ENCODE data around the gene SEL1L3. TPM values are rescaled to one million over a fixed set of nuclear protein-coding genes. Genes with fewer than 3 reads are reported as not detected.

SEL1L3 gene
- total and polyA plus RNA-seq, 4 donors: 3.3 to 13.1 (median 5.7) TPM

DNA sequence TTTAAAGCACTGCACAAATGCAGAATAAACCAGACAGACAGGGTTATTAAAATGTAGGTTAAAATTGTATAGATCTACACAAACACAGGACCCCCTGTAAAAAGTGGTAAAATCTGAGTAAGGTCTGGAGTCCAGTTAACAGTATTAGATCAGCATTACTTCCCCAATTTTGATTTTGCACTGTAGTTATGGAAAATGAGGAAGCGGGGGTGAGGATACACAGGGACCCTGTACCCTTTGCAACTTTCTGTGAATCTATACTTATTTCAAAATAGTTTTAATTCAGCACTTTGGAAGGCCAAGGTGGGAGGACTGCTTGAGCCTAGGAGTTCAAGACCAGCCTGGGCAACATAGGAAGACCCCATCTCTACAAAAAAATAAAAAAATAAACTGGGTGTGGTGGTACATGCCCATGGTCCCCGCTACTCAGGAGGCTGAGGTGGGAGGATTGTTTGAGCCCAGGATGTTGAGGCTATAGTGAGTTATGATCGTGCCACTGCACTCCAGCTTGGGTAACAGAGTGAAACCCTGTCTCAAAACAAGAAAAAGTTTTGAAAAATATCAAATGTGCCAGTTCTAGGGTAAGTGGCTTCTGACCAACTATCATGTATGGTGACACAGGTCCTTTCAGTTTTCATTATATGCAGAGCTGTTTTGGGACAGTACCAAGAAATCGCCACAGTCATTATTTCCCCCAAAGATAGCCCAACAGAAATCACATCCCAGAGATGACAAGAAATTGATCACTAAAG lies 17.7 kb downstream of the SEL1L3 start:
- TF ChIP-seq, protein P1, sequence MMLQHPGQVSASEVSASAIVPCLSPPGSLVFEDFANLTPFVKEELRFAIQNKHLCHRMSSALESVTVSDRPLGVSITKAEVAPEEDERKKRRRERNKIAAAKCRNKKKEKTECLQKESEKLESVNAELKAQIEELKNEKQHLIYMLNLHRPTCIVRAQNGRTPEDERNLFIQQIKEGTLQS (IDR thresholded peaks at IDR 0.05): no peak
- no peak for TF ChIP-seq HNF4A (conservative IDR thresholded peaks at IDR 0.05)
- no peak for TF ChIP-seq JUND (IDR thresholded peaks at IDR 0.05)
- Histone ChIP-seq H3K4me3 (ENCODE audit: low read depth in 1 of 3, low read length in 3 of 3) (no peak overlapping the region), H3K27ac (ENCODE audit: low read depth in 1 of 2, low read length in 2 of 2) (no peak overlapping the region), H3K4me1 (ENCODE audit: control insufficient read depth in 4 of 4, insufficient read depth in 4 of 4, low read length in 3 of 4) (peaks cover 2 to 14% (median 8%) of the 10 kb centered on the region in 4 donors), H3K27me3 (ENCODE audit: control insufficient read depth in 4 of 4, insufficient read depth in 4 of 4, low read length in 3 of 4) (no peaks in the 10 kb centered on the region), H3K36me3 (ENCODE audit: control insufficient read depth in 4 of 4, insufficient read depth in 3 of 4, low read depth in 1 of 4, low read length in 3 of 4) (no peaks in the 10 kb centered on the region), H3K9me3 (ENCODE audit: control insufficient read depth in 4 of 4, low read length in 3 of 4) (no peaks in the 10 kb centered on the region), H3K9ac (ENCODE audit: low read depth in 1 of 2, low read length in 2 of 2) (no peak overlapping the region)
- DNase-seq (ENCODE audit: low spot score): no peak
- WGBS: 89% methylated on average over 4 of the region's 4 CpGs

GRCh38 chr4:25843340-25844097 lies 19.3 kb downstream of the SEL1L3 start:
- Histone ChIP-seq H3K4me1 (ENCODE audit: control insufficient read depth in 4 of 4, insufficient read depth in 4 of 4, low read length in 3 of 4) (peaks cover 2 to 14% (median 8%) of the 10 kb centered on the region in 4 donors), H3K9ac (ENCODE audit: low read depth in 1 of 2, low read length in 2 of 2) (peak overlapping the region in 1 of 2 donors; percentile 10), H3K27ac (ENCODE audit: low read depth in 1 of 2, low read length in 2 of 2) (peak overlapping the region; percentile 58 to 69), H3K27me3 (ENCODE audit: control insufficient read depth in 4 of 4, insufficient read depth in 4 of 4, low read length in 3 of 4) (no peaks in the 10 kb centered on the region), H3K4me3 (ENCODE audit: low read depth in 1 of 3, low read length in 3 of 3) (peak overlapping the region in 1 of 3 donors; percentile 33), H3K9me3 (ENCODE audit: control insufficient read depth in 4 of 4, low read length in 3 of 4) (no peaks in the 10 kb centered on the region), H3K36me3 (ENCODE audit: control insufficient read depth in 4 of 4, insufficient read depth in 3 of 4, low read depth in 1 of 4, low read length in 3 of 4) (no peaks in the 10 kb centered on the region)
- DNase-seq (ENCODE audit: low spot score): no peak
- 44% methylated on average over 22 of the region's 22 CpGs for WGBS
- TF ChIP-seq RXRA (IDR thresholded peaks at IDR 0.05) (peak; percentile 81 to 84), MAX (IDR thresholded peaks at IDR 0.05) (peak; percentile 78), FOXA2 (IDR thresholded peaks at IDR 0.05) (no peak), FOXA1 (IDR thresholded peaks at IDR 0.05) (no peak), HNF4A (conservative IDR thresholded peaks at IDR 0.05) (peak; percentile 68 to 70), YY1 (IDR thresholded peaks at IDR 0.05) (peak; percentile 56), HNF4G (IDR thresholded peaks at IDR 0.05) (peak; percentile 39), SP1 (IDR thresholded peaks at IDR 0.05) (peak; percentile 73), NR2F2 (IDR thresholded peaks at IDR 0.05) (no peak)
- TF ChIP-seq, protein P2, sequence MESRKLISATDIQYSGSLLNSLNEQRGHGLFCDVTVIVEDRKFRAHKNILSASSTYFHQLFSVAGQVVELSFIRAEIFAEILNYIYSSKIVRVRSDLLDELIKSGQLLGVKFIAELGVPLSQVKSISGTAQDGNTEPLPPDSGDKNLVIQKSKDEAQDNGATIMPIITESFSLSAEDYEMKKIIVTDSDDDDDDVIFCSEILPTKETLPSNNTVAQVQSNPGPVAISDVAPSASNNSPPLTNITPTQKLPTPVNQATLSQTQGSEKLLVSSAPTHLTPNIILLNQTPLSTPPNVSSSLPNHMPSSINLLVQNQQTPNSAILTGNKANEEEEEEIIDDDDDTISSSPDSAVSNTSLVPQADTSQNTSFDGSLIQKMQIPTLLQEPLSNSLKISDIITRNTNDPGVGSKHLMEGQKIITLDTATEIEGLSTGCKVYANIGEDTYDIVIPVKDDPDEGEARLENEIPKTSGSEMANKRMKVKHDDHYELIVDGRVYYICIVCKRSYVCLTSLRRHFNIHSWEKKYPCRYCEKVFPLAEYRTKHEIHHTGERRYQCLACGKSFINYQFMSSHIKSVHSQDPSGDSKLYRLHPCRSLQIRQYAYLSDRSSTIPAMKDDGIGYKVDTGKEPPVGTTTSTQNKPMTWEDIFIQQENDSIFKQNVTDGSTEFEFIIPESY (IDR thresholded peaks at IDR 0.05): no peak

DNA sequence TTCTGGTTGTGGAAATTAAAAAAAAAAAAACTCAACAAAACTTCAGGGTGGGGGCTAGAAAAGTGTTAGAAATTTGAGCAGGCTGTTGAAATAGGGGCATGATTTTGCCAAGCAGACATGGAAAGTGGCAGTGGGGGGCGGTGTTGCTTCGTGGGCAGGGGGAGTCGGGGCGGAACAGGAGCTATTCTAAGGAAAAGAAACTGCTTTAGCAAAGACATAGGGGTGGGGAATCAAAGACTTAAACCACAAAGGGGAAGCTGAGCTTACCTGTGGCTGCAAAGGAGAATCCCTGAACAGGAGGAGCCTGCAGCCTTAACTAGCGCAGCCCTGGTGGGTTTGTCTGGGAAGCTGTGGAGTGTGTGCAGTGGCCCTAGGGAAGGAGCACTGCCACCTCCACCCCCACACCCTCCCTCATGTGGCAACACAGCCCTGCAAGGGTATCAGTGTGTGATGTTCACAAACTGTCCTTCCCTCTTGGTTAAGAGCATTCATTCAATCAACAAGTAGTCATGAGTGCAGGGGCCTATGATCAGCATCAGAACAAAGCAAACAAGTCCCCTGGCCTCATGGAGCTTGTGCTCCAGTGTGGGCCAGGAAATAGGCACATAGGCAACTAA lies 20.5 kb downstream of the SEL1L3 start:
- Histone ChIP-seq H3K27me3 (ENCODE audit: control insufficient read depth in 4 of 4, insufficient read depth in 4 of 4, low read length in 3 of 4) (no peaks in the 10 kb centered on the region), H3K27ac (ENCODE audit: low read depth in 1 of 2, low read length in 2 of 2) (no peak overlapping the region), H3K9me3 (ENCODE audit: control insufficient read depth in 4 of 4, low read length in 3 of 4) (no peaks in the 10 kb centered on the region), H3K4me1 (ENCODE audit: control insufficient read depth in 4 of 4, insufficient read depth in 4 of 4, low read length in 3 of 4) (peaks cover 2 to 14% (median 8%) of the 10 kb centered on the region in 4 donors), H3K4me3 (ENCODE audit: low read depth in 1 of 3, low read length in 3 of 3) (no peak overlapping the region), H3K36me3 (ENCODE audit: control insufficient read depth in 4 of 4, insufficient read depth in 3 of 4, low read depth in 1 of 4, low read length in 3 of 4) (no peaks in the 10 kb centered on the region), H3K9ac (ENCODE audit: low read depth in 1 of 2, low read length in 2 of 2) (no peak overlapping the region)
- DNase-seq (ENCODE audit: low spot score): no peak
- WGBS: 82% methylated on average over 5 of the region's 5 CpGs
- TF ChIP-seq RAD21 (IDR thresholded peaks at IDR 0.05) (peak in 1 of 2 donors; percentile 23), JUND (IDR thresholded peaks at IDR 0.05) (no peak)
